GM12892 (cell line): ENCODE results near the gene RNASE13.

Experiments
- POLR2A ChIP-seq: IDR thresholded peaks from 2 replicates; pipeline ENCODE4 v1.6.1; 2011; ENCODE audit warnings: low read depth, low read length, control low read depth
- POLR2AphosphoS5 ChIP-seq: IDR thresholded peaks from 2 replicates; pipeline ENCODE4 v1.6.1; 2011; ENCODE audit warnings: low read depth, low read length, control low read depth

DNA sequence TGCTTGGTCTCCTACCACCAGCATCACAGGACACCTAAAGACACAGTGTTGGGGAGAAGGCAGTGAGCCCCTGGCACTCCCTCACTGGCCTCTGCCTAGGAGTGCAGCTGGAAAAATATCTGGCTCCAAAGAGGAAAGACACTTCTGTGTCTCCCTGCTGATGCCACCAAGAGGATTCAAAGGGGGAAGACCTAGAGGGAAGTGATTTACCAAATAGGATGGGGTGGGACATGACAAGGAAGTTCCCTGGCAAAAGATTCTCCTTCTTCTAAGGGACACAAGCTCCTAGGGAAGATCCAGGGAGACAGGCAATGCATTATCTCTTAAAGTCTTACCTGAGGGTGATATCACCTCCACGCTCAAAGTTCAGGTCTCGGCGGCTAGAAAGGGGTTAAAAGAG lies 15.8 kb downstream of the RNASE13 start:
- TF ChIP-seq POLR2AphosphoS5 (no peak), POLR2A (no peak)
